Activated B cell treated with CpG ODN at 0.5 μM for 24 hours (primary cell): Measurements from ENCODE around the gene CSNK2A1. TPM values are rescaled to one million over a fixed set of nuclear protein-coding genes. Genes with fewer than 3 reads are reported as not detected.

Source experiments
- ATAC-seq: fragments of 200-7000 bp; cut with Tn5 transposase; one replicate; pipeline ENCODE4 v1.10.0; 2021; ENCODE audit warnings: low read depth, mild to moderate bottlenecking, moderate library complexity
- CTCF ChIA-PET: fragments of 350-600 bp; sonication (Branson Sonifier 250); formaldehyde crosslinking; loops from one replicate; lab custom pipeline; 2021; ENCODE audit warnings: antibody characterized with exemption; lab: Charles Lee
- POLR2A ChIA-PET: fragments of 350-600 bp; sonication (Branson Sonifier 250); formaldehyde crosslinking; loops from one replicate; lab custom pipeline; 2021; ENCODE audit warnings: antibody characterized with exemption; lab: Charles Lee
- DNase-seq: peaks from one replicate; pipeline ENCODE4 v3.0.0; 2022
- H3K27ac Mint-ChIP-seq: one replicate; pipeline ENCODE4 v1.8.0; 2020; ENCODE audit warnings: mixed read lengths
- H3K27me3 Mint-ChIP-seq: one replicate; pipeline ENCODE4 v1.8.0; 2021; ENCODE audit warnings: mixed read lengths
- H3K36me3 Mint-ChIP-seq: one replicate; pipeline ENCODE4 v1.8.0; 2021; ENCODE audit warnings: low read depth, mixed read lengths
- H3K4me1 Mint-ChIP-seq: one replicate; pipeline ENCODE4 v1.8.0; 2021; ENCODE audit warnings: mixed read lengths
- H3K4me3 Mint-ChIP-seq: one replicate; pipeline ENCODE4 v1.8.0; 2020; ENCODE audit warnings: mild to moderate bottlenecking, mixed read lengths
- H3K9me3 Mint-ChIP-seq: one replicate; pipeline ENCODE4 v1.8.0; 2020; ENCODE audit warnings: mixed read lengths
- intact Hi-C: fragments of 100-400 bp; cut with micrococcal nuclease; formaldehyde crosslinking; loops from one replicate; pipeline ENCODE4 v1.15.1; 2024
- total RNA-seq: library from RNA; stranded (reverse); gene quantifications from 2 replicates; pipeline ENCODE4 v1.2.3, GENCODE V29; 2022
- TF ChIP-seq, protein P1 (sequence below): fragments of 200-600 bp; IDR thresholded peaks from one replicate; pipeline ENCODE4 v1.8.0; 2022; ENCODE audit warnings: antibody characterized with exemption, mild to moderate bottlenecking

The CSNK2A1 gene
- total RNA-seq: 130 and 140 TPM in 2 replicates

DNA sequence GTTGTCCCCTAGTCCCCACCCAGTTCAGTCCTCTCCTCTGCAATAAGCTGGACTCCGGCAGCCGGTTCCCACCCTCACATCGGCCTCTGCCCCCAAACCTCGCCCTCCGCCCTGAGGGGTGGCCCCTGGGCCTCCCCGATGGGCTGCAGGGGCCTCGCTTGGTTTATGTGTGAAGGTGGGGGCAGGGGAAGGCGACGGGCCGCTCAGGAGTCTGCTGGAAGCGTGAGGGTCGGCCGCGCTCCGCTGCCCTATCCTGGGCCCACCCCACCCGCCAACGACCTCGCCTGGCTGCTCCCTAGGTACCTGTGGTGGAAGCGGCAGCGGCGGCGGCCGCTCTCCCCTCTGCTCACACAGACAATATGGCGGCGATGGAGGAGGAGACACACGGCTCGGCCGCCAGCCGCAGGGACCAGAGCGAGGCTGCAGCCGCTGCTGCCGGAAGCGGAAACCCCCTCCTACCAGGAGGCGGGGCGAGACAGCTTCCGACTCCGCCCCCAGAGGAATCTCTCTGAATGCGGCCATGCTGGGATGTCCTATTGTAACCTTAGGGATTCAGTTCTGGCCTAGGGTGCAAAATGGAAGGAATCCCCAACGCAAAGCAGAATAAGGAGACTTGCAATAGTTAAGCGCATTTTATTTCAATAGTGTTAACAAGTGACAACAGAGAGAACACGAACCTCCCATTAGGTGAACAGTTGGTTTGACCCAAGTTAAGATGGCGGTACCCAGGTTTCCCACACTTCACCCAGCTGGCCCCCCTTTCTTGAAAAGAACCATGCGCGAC lies at the start of gene CSNK2A1:
Gene CSNK2A1, minus strand, starts transcription at position 422 of the 784 bp plus-strand sequence. CDS start 35,239 bp downstream, outside the sequence.
- Mint-ChIP-seq H3K9me3 (peaks cover 2% of the 10 kb centered on the region), H3K27ac (peak within 1 kb of the TSS; percentile 99), H3K4me1 (peaks cover 56% of the 10 kb centered on the region), H3K36me3 (peaks cover 16% of the 10 kb centered on the region), H3K4me3 (peak within 1 kb of the TSS; percentile 96), H3K27me3 (no peaks in the 10 kb centered on the region)
- intact Hi-C loops: loop anchor here (1.0 to 5.0 kb wide), 9 partner anchors 81 to 924 kb away; partner anchors contain the start of genes FAM110A, NRSN2, NSFL1C and PSMF1
- TF ChIP-seq, protein P1, sequence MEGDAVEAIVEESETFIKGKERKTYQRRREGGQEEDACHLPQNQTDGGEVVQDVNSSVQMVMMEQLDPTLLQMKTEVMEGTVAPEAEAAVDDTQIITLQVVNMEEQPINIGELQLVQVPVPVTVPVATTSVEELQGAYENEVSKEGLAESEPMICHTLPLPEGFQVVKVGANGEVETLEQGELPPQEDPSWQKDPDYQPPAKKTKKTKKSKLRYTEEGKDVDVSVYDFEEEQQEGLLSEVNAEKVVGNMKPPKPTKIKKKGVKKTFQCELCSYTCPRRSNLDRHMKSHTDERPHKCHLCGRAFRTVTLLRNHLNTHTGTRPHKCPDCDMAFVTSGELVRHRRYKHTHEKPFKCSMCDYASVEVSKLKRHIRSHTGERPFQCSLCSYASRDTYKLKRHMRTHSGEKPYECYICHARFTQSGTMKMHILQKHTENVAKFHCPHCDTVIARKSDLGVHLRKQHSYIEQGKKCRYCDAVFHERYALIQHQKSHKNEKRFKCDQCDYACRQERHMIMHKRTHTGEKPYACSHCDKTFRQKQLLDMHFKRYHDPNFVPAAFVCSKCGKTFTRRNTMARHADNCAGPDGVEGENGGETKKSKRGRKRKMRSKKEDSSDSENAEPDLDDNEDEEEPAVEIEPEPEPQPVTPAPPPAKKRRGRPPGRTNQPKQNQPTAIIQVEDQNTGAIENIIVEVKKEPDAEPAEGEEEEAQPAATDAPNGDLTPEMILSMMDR: no peak
- DNase-seq: peak; percentile 98
- POLR2A ChIA-PET: interaction anchor here (0.6 to 2.7 kb wide), 8 partner anchors 109 to 290 kb away, joined by 3 to 13 read pairs (median 4); partner anchors contain the start of genes FAM110A, RBCK1, TRIB3 and ZCCHC3
- CTCF ChIA-PET: interaction anchor here (1.5 to 1.6 kb wide), 2 partner anchors 102 to 189 kb away, joined by 3 to 4 read pairs; no protein-coding TSS in a partner anchor
- peak; percentile 91 for ATAC-seq

DNA sequence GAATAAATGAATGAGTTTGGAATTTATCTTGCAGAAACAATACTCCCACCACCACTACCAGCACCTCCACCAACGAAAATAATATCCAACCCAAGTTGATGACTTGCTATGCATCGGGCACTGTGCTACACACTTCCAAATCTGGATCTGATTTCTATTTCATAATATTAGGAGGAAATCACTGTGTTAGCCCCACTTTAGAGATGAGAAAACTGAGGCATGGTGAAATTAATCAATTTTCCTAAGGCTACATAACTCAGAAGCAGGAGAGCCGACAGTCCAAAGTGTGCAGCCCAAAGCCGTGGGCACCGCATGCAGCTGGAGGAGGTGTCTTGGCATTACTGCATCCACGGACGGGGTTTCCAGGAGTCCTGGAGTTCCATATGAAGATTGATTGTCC lies 48.9 kb upstream of the CSNK2A1 start:
- DNase-seq: no peak
- POLR2A ChIA-PET: no interaction called here
- Mint-ChIP-seq H3K27ac (no peak overlapping the region), H3K36me3 (no peaks in the 10 kb centered on the region), H3K4me1 (peaks cover 5% of the 10 kb centered on the region), H3K9me3 (no peaks in the 10 kb centered on the region), H3K27me3 (peaks cover 17% of the 10 kb centered on the region), H3K4me3 (no peak overlapping the region)
- CTCF ChIA-PET: no interaction called here
- intact Hi-C loops: no loop called here
- TF ChIP-seq, protein P1: no peak
- ATAC-seq: no peak

DNA sequence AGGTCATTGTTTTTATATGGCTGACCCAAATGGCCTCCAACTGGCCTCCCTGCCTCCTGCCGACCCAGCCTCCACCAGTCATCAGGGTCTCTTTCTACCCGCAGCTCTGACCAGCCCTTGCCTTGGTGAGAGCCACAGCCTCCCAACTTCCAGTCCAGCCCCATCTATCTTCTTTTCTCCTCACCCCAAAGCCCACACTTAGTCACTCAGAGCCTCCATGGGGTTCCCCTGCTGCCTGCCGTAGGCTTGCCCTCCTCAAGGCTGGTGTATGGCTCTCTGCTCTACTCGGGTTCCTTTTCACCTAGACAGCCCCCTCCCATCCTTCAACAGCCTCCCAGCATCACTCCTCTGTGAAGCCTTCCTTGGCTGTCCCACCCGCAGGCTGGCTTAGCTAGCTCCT lies 48.4 kb upstream of the CSNK2A1 start:
- peaks cover 15% of the 10 kb centered on the region for H3K27me3 Mint-ChIP-seq
- intact Hi-C loops: no loop called here
- H3K9me3 Mint-ChIP-seq: no peaks in the 10 kb centered on the region
- no peaks in the 10 kb centered on the region for H3K36me3 Mint-ChIP-seq
- TF ChIP-seq, protein P1: no peak
- ATAC-seq (no peak), DNase-seq (no peak)
- no peak overlapping the region for H3K27ac Mint-ChIP-seq
- no peak overlapping the region for H3K4me3 Mint-ChIP-seq
- POLR2A ChIA-PET: no interaction called here
- CTCF ChIA-PET: no interaction called here
- H3K4me1 Mint-ChIP-seq: peaks cover 5% of the 10 kb centered on the region

DNA sequence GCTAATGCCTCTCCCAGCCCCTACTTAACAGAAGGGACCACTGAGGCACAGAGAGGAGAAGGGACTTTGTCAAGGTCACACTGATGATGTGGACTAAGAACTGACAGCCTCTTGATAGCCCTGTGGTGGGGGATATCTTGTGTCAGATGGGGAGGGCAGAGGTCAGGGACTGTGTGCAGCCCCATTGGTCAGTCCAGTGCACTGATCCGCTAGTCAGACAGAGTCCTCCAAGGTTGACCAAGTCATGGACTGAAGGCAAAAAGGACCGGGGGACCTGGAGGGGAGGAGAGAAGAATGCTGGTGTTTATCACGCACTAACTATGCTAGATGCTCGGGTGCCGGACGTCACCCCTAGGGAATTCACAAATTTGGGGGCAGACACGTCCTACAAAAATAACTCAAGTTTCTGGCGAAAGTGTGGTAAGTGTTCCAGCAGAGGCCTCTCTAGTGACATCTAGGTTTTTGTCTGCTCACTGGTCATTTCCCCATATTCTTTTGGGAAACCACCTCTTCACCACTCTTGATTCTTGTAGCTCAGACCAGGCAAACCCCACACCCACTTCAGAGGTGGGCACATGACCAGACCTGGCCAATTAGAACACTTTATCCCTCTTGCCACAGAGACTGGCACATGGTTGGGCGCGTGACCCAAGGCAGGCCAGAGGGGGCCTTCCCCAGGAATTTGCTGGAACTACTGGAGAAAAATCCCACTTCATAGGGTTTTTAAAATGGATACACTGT lies 45.5 kb upstream of the CSNK2A1 start:
- ChIA-PET CTCF (no interaction called here), POLR2A (no interaction called here)
- Mint-ChIP-seq H3K9me3 (no peaks in the 10 kb centered on the region), H3K4me1 (peaks cover 5% of the 10 kb centered on the region), H3K27ac (no peak overlapping the region), H3K36me3 (no peaks in the 10 kb centered on the region), H3K4me3 (no peak overlapping the region), H3K27me3 (peaks cover 28% of the 10 kb centered on the region)
- ATAC-seq (peak; percentile 72), DNase-seq (no peak)
- TF ChIP-seq, protein P1: no peak
- intact Hi-C loops: no loop called here

DNA sequence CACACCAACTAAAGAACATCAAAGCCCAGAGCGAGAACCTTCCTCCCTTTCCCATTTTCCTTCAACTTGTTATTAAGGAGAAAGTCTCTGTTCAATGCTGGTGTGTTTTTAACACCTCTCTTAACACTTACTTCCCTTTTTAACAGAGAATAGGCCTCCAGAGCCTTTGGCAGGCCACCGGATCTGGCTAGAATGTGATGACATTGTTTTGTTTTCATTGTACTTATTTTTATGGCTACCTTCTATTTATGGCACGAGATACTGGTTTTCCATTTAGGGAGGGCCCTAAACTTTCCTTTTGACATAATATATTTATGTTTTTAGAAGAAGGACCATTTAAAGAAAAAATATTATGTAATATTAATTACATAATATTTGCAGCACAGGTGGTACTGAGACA lies 44.9 kb upstream of the CSNK2A1 start:
- TF ChIP-seq, protein P1: no peak

More for the DNA sequence above, 44.9 kb upstream of the CSNK2A1 start:
- no peak overlapping the region for H3K27ac Mint-ChIP-seq
- intact Hi-C loops: no loop called here
- no peak overlapping the region for H3K4me3 Mint-ChIP-seq
- no peaks in the 10 kb centered on the region for H3K9me3 Mint-ChIP-seq
- POLR2A ChIA-PET: no interaction called here
- peaks cover 28% of the 10 kb centered on the region for H3K27me3 Mint-ChIP-seq
- DNase-seq (no peak), ATAC-seq (no peak)
- CTCF ChIA-PET: interaction anchor here (0.7 kb wide), 1 partner anchor 245 kb away, joined by 4 read pairs; the partner anchor contains the start of gene FAM110A
- H3K4me1 Mint-ChIP-seq: peaks cover 5% of the 10 kb centered on the region
- H3K36me3 Mint-ChIP-seq: no peaks in the 10 kb centered on the region
